K562 (cell line): Measurements from ENCODE around the gene PLCB3. TPM values are rescaled to one million over a fixed set of nuclear protein-coding genes. Genes with fewer than 3 reads are reported as not detected.

Experiments used
- ATF1 ChIP-seq, 2 experiments: fragments of 450-650 bp in 1 of 2; IDR thresholded peaks; 2 replicates each; pipeline ENCODE4 v1.6.1; 2016; ENCODE audit warnings: missing compliant biosample characterization in 1 of 2, missing genetic modification characterization in 1 of 2
- ATF7 ChIP-seq: fragments of 450-650 bp; IDR thresholded peaks from 2 replicates; pipeline ENCODE4 v1.7.1; 2014; ENCODE audit warnings: mild to moderate bottlenecking, moderate library complexity
- CHD1 ChIP-seq: fragments of 200-600 bp; sonication (generic); IDR thresholded peaks from one replicate; pipeline ENCODE4 v1.6.1; 2012; ENCODE audit warnings: mild to moderate bottlenecking, moderate library complexity, low read length, inconsistent platforms
- CREBBP ChIP-seq: IDR thresholded peaks from one replicate; pipeline ENCODE4 v1.6.1; 2012; ENCODE audit warnings: low read depth, mild to moderate bottlenecking, control low read depth, inconsistent platforms, low read length
- CREM ChIP-seq: IDR thresholded peaks from 2 replicates; pipeline ENCODE4 v1.6.1; 2014; ENCODE audit warnings: antibody characterized with exemption, low read depth
- CXXC5 ChIP-seq: fragments of 250-450 bp; sonication (Bioruptor Pico); IDR thresholded peaks from 2 replicates; pipeline ENCODE4 v1.8.0; 2022; ENCODE audit warnings: inconsistent platforms, mild to moderate bottlenecking, moderate library complexity
- DIDO1 ChIP-seq: fragments of 450-650 bp; IDR thresholded peaks from 2 replicates; pipeline ENCODE4 v1.6.1; 2016; ENCODE audit warnings: low read depth, missing biosample characterization, missing genetic modification characterization
- E2F1 ChIP-seq: sonication (generic); formaldehyde crosslinking; IDR thresholded peaks from 2 replicates; pipeline ENCODE4 v1.8.1; 2023; ENCODE audit warnings: mild to moderate bottlenecking, missing genetic modification reagents, moderate library complexity
- EP400 ChIP-seq: fragments of 450-650 bp; IDR thresholded peaks from 2 replicates; pipeline ENCODE4 v1.6.1; 2017; ENCODE audit warnings: antibody characterized with exemption, mild to moderate bottlenecking, moderate library complexity
- GATAD2A ChIP-seq: fragments of 450-650 bp; IDR thresholded peaks from 2 replicates; pipeline ENCODE4 v1.6.1; 2017
- HCFC1 ChIP-seq: IDR thresholded peaks from 2 replicates; pipeline ENCODE4 v1.6.1; 2012; ENCODE audit warnings: low read depth, low read length, improper control_type of control experiment
- JUNB ChIP-seq: fragments of 450-650 bp; formaldehyde crosslinking; conservative IDR thresholded peaks from 2 replicates; pipeline ENCODE4 v1.4.0; 2020; ENCODE audit warnings: mild to moderate bottlenecking
- MTA3 ChIP-seq: fragments of 450-650 bp; formaldehyde crosslinking; IDR thresholded peaks from 2 replicates; pipeline ENCODE4 v1.6.1; 2017; ENCODE audit warnings: mild to moderate bottlenecking, borderline replicate concordance
- POLR2A ChIP-seq: fragments of 450-650 bp; conservative IDR thresholded peaks from 2 replicates; pipeline ENCODE4 v1.6.1; 2016
- POLR2AphosphoS5 ChIP-seq: IDR thresholded peaks from 2 replicates; pipeline ENCODE4 v1.6.1; 2011; ENCODE audit warnings: mild to moderate bottlenecking, low read depth, low read length, moderate library complexity; ENCODE audit not compliant: control insufficient read depth, insufficient read depth
- POLR2G ChIP-seq: fragments of 200-400 bp; formaldehyde crosslinking; IDR thresholded peaks from 2 replicates; pipeline ENCODE4 v1.6.1; 2017; ENCODE audit warnings: low read depth, mild to moderate bottlenecking, antibody characterized with exemption, low read length, moderate library complexity
- PRDM10 ChIP-seq: fragments of 450-650 bp; IDR thresholded peaks from 2 replicates; pipeline ENCODE4 v1.6.1; 2018; ENCODE audit not compliant: partially characterized antibody
- RBFOX2 ChIP-seq: fragments of 200-400 bp; formaldehyde crosslinking; IDR thresholded peaks from 2 replicates; pipeline ENCODE4 v1.6.1; 2017; ENCODE audit warnings: low read depth, mild to moderate bottlenecking, low read length, moderate library complexity
- ZBTB7A ChIP-seq: IDR thresholded peaks from 2 replicates; pipeline ENCODE4 v1.6.1; 2011; ENCODE audit warnings: low read depth, mild to moderate bottlenecking, low read length, moderate library complexity, borderline replicate concordance; ENCODE audit not compliant: control insufficient read depth
- ZFP30 ChIP-seq: fragments of 250-450 bp; sonication (Bioruptor Pico); IDR thresholded peaks from 2 replicates; pipeline ENCODE4 v1.8.0; 2022; ENCODE audit warnings: moderate library complexity, mild to moderate bottlenecking, inconsistent platforms, borderline replicate concordance
- ZFP36 ChIP-seq: fragments of 150-350 bp; IDR thresholded peaks from 2 replicates; pipeline ENCODE4 v1.6.1; 2018; ENCODE audit warnings: low read length, low read depth; ENCODE audit not compliant: partially characterized antibody
- ZNF644 ChIP-seq: fragments of 200-800 bp; sonication (Bioruptor generic); IDR thresholded peaks from 2 replicates; pipeline ENCODE4 v1.6.1; 2016; ENCODE audit warnings: low read depth, missing genetic modification characterization, missing compliant biosample characterization
- polyA plus RNA-seq, 8 experiments: library from polyadenylated mRNA; depleted of rRNA in 4 of 8; stranded (reverse) in 5 of 8; unstranded in 3 of 8; fragments of >200 nt; fragmentation: Nextera tagmentation in 2 of 8; fragmentation: Illumina TruSeq in 1 of 8; extraction: Ambion mirVana in 2 of 8; extraction: Trizol in 1 of 8; gene quantifications; 2 replicates each; pipeline versions ENCODE4 v1.2.1 to v1.2.3, GENCODE V29; 2011 to 2014; ENCODE audit warnings: inconsistent platforms in 1 of 8, missing spikeins in 1 of 8
- total RNA-seq, 7 experiments: library from RNA; depleted of rRNA in 6 of 7; stranded (reverse); fragments of >200 nt in 6 of 7; fragmentation: Illumina TruSeq in 2 of 7; extraction: Trizol in 2 of 7; gene quantifications; 2 replicates each; pipeline versions ENCODE4 v1.2.1 to v1.2.3, GENCODE V29; 2011 to 2021; ENCODE audit warnings: low replicate concordance in 1 of 7

Gene PLCB3
- total and polyA plus RNA-seq, 9 of the 15 experiments (the other 6 are each of a cell fraction or from before 2014, with no cell fraction given) = 0.31 to 44.8 (median 14.6) TPM

- 0 out of 2 replicates have a peak, but pooled peaks have one; percentile 3 for TF ChIP-seq POLR2AphosphoS5
- peak; percentile 38; the same call in 1 of the 2 replicates for TF ChIP-seq CREM
- TF ChIP-seq CXXC5 (CRISPR knock-in tag) = no peak
- peak; percentile 40 for TF ChIP-seq ZFP36
- TF ChIP-seq POLR2A = peak; percentile 77
- TF ChIP-seq CHD1 = no peak
- no peak for TF ChIP-seq E2F1
- TF ChIP-seq ZFP30 (CRISPR knock-in tag) = no peak
- TF ChIP-seq GATAD2A = peak; percentile 76; the same call in 1 of the 2 replicates
- no peak for TF ChIP-seq CREBBP
- TF ChIP-seq ZBTB7A = peak; percentile 82; the same call in 1 of the 2 replicates
- peak; percentile 87 for TF ChIP-seq EP400
- TF ChIP-seq POLR2G = peak; percentile 89
- no peak for TF ChIP-seq DIDO1 (tag)
- TF ChIP-seq MTA3 = peak; percentile 71; the same call in 1 of the 2 replicates
- peak; percentile 83 for TF ChIP-seq RBFOX2
- peak; percentile 58 for TF ChIP-seq PRDM10
- 0 out of 2 replicates have a peak, but pooled peaks have one; percentile 7 for TF ChIP-seq HCFC1
- no peak for TF ChIP-seq ATF1 (CRISPR knock-in tag; IDR thresholded peaks at IDR 0.05)
- peak; percentile 35 for TF ChIP-seq ATF1 (tag; IDR thresholded peaks at IDR 0.05)
- TF ChIP-seq ZNF644 (tag) = no peak
- TF ChIP-seq ATF7 = peak; percentile 22; the same call in 1 of the 2 replicates
- TF ChIP-seq JUNB (CRISPR knock-in tag) = no peak
Measured at GRCh38 chr11:64245797-64246620, 5.3 kb upstream of the PLCB3 start (continued).
